ENCODE measurements around the gene FKBP1A.

FKBP1A gene

GRCh38 chr20:1320902-1321653 is 71.8 kb downstream of the FKBP1A start:
- DNase-seq (ENCODE audit: insufficient read length): no peak
- no peak for TF ChIP-seq TAF1 (IDR thresholded peaks at IDR 0.05; ENCODE audit: borderline replicate concordance, low read depth, low read length)
- no peak for TF ChIP-seq POLR2AphosphoS5 (IDR thresholded peaks at IDR 0.05; ENCODE audit: low read depth, low read length)
- TF ChIP-seq POLR2A (IDR thresholded peaks at IDR 0.05; ENCODE audit: low read depth, low read length): no peak
- no peak for FAIRE-seq

- FAIRE-seq: no peak
- TF ChIP-seq POLR2A (IDR thresholded peaks at IDR 0.05; ENCODE audit: low read depth, low read length) (no peak), POLR2AphosphoS5 (IDR thresholded peaks at IDR 0.05; ENCODE audit: low read depth, low read length) (no peak), TAF1 (IDR thresholded peaks at IDR 0.05; ENCODE audit: borderline replicate concordance, low read depth, low read length) (no peak)
- DNase-seq (ENCODE audit: insufficient read length): no peak
Measured at GRCh38 chr20:1320016-1320415, 72.8 kb downstream of the FKBP1A start.

GRCh38 chr20:1319462-1319861 is 73.4 kb downstream of the FKBP1A start:
- DNase-seq (ENCODE audit: insufficient read length): no peak
- no peak for FAIRE-seq
- TF ChIP-seq TAF1 (IDR thresholded peaks at IDR 0.05; ENCODE audit: borderline replicate concordance, low read depth, low read length) (no peak), POLR2A (IDR thresholded peaks at IDR 0.05; ENCODE audit: low read depth, low read length) (no peak), POLR2AphosphoS5 (IDR thresholded peaks at IDR 0.05; ENCODE audit: low read depth, low read length) (no peak)

- no peak for DNase-seq (ENCODE audit: insufficient read length)
- FAIRE-seq: no peak
- no peak for TF ChIP-seq TAF1 (IDR thresholded peaks at IDR 0.05; ENCODE audit: borderline replicate concordance, low read depth, low read length)
- TF ChIP-seq POLR2AphosphoS5 (IDR thresholded peaks at IDR 0.05; ENCODE audit: low read depth, low read length): no peak
- no peak for TF ChIP-seq POLR2A (IDR thresholded peaks at IDR 0.05; ENCODE audit: low read depth, low read length)
Measured at GRCh38 chr20:1319051-1319450, 73.8 kb downstream of the FKBP1A start.

Measured in GM12892 (cell line).